Left cardiac atrium (tissue), 4 donors: ENCODE data around the gene ROM1. TPM values are rescaled to one million over a fixed set of nuclear protein-coding genes. Genes with fewer than 3 reads are reported as not detected.
"Not testable (repeated sequence)": the region's sequence is repeated elsewhere in the genome, so short reads cannot be mapped to it uniquely, and the experiment has no call there.

Experiments
- ATAC-seq, 2 donors: fragments of 200-7000 bp; cut with Tn5 transposase; one replicate each; pipeline ENCODE4 v1.9.1; 2020; ENCODE audit warnings: mild to moderate bottlenecking in 2 of 2, moderate library complexity in 2 of 2
- DNase-seq: peaks from one replicate; pipeline ENCODE4 v3.0.0-alpha.2; 2020
- intact Hi-C, 2 donors: fragments of 100-400 bp; cut with DNase I; formaldehyde crosslinking; loops; one replicate each; pipeline versions ENCODE4 v1.14.1 to v1.15.1; 2022 to 2023
- total RNA-seq, 2 donors: library from RNA; stranded (reverse); fragmentation: NEBNext Ultra II Directional; extraction: Animal tissue kit (Norgen Biotek cat#: 25700); gene quantifications; one replicate each; pipeline ENCODE4 v1.2.1, GENCODE V29; 2021
- donor health status: DM: no; HTN: yes; CAD: no.
- donor health status: DM: no; HTN: yes; CAD: no; lungs with severe emphysema.
- donor health status: DM: yes; HTN: yes; CAD: no.
- donor health status: Dilated cardiomyopathy.

The ROM1 gene
- total RNA-seq, 2 donors from 2014 or later = 3.7 to 3.8 TPM

DNA sequence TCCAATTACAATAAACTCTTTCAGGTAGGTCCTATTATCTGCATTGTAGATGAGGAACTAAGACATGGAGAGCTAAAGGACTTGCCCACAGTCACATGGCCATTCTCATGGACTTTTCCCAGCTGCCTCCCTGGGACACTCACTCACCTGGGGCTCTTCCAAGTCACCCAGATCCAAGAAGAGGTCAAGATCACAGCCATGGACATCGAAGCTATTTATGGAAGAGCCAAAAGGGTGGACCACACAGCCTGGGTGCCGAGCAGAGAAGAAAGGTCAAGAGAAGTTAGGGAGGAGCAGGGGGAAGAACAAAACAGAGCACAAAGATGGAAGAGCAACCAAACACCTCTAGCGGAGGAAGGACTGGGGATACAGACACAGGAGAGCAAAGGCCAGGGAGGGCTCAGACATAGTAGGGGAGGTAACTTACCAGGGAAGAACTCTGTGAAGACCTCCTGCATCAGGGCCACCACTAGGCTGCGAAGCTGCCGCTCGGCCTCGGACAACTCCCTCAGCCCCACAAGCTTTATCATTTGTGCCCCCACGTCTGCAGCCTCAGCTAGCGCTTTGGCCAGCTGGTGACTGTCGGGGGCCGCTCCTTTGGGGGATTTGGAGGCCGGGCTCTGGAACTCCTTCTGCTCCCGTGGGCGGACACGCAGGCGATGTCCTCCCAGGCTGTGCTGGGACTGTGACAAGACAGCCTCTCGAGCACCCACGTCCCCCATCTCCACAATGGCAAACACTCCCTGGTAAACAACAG is 31.9 kb upstream of the ROM1 start:
- intact Hi-C loops = no loop called here
- no peak for ATAC-seq
- peak; percentile 8 for DNase-seq

DNA sequence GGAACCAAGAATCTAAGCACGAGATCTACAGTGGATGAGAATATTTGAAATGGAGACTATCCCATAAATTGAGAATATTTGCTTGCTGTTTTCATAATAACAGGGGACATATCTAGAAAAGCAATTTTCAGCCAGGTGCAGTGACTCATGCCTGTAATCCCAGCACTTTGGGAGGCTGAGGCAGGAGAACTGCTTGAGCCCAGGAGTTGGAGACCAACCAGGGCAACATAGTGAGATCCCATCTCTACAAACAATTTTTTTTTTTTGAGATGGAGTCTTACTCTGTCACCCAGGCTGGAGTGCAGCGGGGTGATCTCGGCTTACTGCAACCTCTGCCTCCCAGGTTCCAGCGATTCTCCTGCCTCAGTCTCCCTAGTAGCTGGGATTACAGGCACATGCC is 31.3 kb upstream of the ROM1 start:
- intact Hi-C loops, ATAC-seq: not testable (repeated sequence)
- DNase-seq = peak; percentile 5

GRCh38 chr11:62585356-62585755 is 27.7 kb upstream of the ROM1 start:
- intact Hi-C loops, DNase-seq, ATAC-seq: not testable (repeated sequence)

DNA sequence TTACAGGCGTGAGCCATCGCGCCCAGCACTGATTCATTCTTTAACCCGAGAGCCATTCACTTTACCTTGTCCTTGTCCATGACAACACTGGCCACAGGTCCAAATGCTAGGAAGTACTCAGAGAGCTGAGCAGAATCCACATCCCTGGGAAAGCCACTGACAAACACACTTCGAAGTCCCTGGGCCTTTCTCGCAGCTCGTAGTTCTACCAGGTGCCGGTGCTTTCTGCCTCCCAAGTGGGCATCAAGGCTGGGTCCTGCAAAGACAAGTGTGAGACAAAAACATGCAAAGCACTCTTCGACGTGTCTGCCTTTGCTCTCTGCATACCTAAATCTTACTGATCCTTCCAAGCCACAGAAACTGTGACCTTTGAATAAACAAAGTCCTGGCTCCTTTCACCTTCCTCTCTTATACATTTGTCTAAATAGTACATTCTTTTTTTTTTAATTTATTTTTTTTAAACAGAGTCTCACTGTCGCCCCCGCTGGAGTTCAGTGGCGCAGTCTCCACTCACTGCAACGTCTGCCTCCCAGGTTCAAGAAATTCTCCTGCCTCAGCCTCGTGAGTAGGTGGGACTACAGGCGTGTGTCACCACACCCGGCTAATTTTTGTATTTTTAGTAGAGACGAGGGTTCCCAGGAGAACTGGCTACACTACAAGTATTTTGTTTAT is 24.0 kb upstream of the ROM1 start:
- ATAC-seq (no peak), DNase-seq (peak; percentile 14)
- intact Hi-C loops = no loop called here

GRCh38 chr11:62591448-62592145 is 21.5 kb upstream of the ROM1 start, which contains the start of gene TUT1:
Gene TUT1 (minus strand): TSS chr11:62591523. CDS start chr11:62591485, 38 bp downstream.
- DNase-seq = peak; percentile 96
- intact Hi-C loops = no loop called here
- peak; percentile 96 to 97 for ATAC-seq

- intact Hi-C loops = no loop called here
- DNase-seq = no peak
- ATAC-seq = peak; percentile 7 to 16
Measured at GRCh38 chr11:62592146-62592815, 20.8 kb upstream of the ROM1 start.

DNA sequence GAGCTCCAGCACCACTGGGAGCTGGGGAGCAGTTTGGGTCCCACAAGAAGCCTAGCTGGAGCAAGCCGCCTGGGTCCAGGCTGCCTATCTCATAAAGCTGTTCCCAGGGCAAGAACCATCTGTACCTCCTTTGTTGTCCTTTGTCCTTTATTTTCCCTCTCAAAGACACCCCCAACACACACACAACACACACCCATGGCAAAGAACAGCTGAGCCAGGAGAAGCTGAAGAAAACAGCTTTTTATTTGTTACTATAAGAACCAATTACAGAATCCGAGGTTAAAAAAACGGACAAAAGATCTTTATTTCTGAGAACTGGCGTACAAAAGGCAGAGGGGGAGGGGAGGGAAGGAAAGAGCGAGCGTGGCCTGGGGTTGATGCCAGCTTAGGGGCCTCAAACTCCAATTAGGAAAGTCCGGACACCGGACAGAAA is 20.1 kb upstream of the ROM1 start:
- intact Hi-C loops = no loop called here
- DNase-seq (no peak), ATAC-seq (no peak)

DNA sequence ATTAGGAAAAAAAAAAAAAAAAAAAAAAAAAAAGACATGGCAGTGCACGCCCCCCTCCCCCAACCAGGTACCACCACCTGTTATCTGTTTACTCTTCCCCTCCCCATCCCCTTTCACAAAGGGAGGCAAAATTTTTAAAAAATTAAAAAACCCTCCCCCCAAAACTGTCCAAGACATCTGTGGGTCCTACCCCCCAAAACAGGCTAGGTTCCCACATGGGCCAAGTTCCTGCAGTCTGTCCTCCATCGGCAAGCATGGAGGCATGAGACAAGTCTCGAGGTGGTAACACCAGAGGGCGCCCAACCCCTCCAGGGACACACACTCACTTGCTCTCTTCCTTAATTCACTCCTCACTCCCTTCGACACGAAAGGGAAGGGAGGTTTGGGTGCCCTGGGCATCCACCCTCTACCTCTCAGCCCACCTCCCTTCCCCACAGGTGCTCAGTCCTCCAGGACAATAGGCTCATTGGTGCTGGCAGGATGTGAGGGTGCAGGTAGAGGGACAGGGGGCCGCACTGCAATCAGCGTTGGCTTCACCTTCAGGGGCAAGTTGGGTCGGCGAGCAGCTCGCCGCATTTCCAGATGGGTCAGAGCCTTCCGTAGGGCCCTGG is 19.5 kb upstream of the ROM1 start:
- peak in 1 of 2 donors; percentile 22 for ATAC-seq
- peak; percentile 85 for DNase-seq
- intact Hi-C loops = no loop called here

DNA sequence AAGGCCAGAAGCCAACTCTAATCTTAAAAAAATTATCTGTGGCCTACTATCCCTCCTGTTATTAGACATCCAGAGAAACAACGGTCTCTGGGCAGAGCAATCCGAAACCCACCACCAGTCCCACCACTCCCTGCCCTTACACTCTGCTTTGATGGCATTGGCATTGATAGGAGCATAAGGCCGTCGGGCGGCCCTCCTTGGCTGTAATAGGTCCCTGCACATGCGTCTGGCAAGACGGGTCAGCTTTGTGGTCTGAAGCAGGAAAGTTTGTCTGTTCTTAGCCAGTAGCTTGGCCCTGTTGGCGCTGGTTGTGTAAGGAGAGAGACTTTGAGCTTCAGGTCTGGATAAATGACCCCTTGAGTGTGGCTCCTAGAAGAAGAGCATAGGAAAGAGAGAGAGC is 17.9 kb upstream of the ROM1 start:
- no peak for ATAC-seq
- intact Hi-C loops = no loop called here
- no peak for DNase-seq

DNA sequence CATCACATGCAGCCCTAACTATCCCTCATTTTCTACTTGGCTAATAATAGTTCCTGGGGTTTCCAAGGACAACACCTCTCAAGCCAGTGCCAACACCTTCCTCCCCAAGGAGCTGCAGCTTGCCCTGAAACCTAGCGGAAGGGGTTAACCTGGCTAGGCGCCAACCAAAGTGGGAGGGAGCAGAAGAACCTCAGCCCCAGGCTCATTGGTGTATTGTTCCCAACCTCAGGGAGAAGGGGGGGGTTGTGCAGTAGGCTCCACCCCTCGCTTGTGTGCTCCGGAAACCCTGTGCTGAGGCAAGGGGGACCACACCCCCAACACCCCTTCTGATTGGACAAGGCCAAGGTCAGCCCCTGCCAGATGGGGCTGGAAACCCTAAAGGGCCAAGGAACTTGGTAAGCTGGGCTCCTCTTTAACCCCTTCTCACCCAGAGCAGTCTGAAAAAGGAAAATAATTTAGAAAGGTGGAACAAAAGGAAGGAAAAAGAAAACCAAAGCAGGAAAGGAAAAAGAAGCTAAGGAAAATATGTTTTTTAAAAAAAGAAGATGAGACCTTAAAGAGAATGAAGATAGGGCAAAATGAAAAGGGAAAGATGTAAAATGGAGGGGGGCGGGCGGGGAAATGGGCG is 13.9 kb upstream of the ROM1 start:
- DNase-seq (peak; percentile 96), ATAC-seq (peak; percentile 73)
- intact Hi-C loops = no loop called here

GRCh38 chr11:62599901-62600300 is 13.2 kb upstream of the ROM1 start:
- ATAC-seq = no peak
- intact Hi-C loops = loop anchor here in 1 of 2 donors (10.0 kb wide), 1 partner anchor 255 kb away; no protein-coding TSS in a partner anchor

DNA sequence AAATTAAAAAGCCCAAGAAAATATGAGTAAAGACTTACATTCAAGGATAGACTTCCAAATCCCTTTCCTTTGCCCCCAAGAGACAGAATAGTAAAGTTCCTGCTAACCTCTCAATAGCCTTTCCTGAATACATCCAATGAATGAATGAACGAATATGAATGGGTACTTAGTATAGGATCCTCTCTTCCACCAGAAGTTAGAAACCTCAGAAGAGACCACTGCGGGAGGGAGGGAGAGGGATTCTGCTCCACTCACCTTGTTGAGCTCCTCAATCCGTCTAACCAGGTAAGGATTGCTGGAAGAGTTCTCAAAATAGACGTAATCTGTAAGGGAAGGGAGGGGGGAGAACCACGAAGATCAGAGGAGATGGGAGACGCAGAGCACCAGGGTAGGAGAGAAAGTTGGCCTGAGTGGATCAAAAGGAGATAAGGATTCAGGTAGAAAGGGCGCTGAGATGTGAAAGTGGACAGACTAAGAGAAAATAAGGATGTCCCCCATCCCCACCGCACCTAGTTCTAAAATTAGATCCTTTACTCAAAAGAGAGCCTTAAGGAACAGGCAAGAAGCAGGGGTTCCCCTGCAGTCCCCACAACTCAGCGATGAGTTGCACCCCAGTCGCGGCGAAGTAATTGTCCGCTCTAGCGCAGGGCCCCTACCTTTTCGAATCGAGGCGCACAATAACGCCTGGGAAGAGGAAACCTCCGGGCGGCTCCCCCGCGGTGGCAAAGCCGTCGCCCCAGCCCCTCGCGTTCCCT is 12.5 kb upstream of the ROM1 start:
- intact Hi-C loops = loop anchor here in 1 of 2 donors (10.0 kb wide), 1 partner anchor 254 kb away; no protein-coding TSS in a partner anchor
- DNase-seq (no peak), ATAC-seq (no peak)

More at GRCh38 chr11:62599901-62600300, 13.2 kb upstream of the ROM1 start:
- no peak for DNase-seq

DNA sequence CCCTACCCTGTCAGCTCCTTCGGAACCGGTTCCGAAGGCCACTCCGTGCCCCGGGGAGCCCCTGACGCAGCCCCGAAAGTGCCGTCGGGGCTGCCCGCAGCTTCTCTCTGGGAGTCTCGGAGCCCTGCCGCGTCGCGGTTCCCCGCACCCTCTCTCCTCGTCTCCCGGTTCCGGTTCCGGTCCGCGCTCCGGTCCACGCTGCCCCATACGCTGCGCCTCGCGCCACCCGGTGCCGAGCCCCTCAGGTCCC is 12.0 kb upstream of the ROM1 start:
- intact Hi-C loops = loop anchor here in 1 of 2 donors (10.0 kb wide), 1 partner anchor 254 kb away; no protein-coding TSS in a partner anchor
- DNase-seq (peak; percentile 76), ATAC-seq (peak; percentile 41 to 43)

GRCh38 chr11:62601372-62602140 is 11.5 kb upstream of the ROM1 start, which contains the start of gene MTA2:
Gene MTA2 (minus strand): TSS chr11:62601865. CDS start chr11:62601450, 415 bp downstream.
- ATAC-seq (peak; percentile 86 to 91), DNase-seq (peak; percentile 97)
- intact Hi-C loops = loop anchor here in 1 of 2 donors (10.0 kb wide), 1 partner anchor 253 kb away; no protein-coding TSS in a partner anchor

- ATAC-seq (peak; percentile 53 to 69), DNase-seq (peak; percentile 67)
- intact Hi-C loops = loop anchor here in 1 of 2 donors (10.0 kb wide), 1 partner anchor 252 kb away; no protein-coding TSS in a partner anchor
Measured at GRCh38 chr11:62602141-62603071, 10.7 kb upstream of the ROM1 start.

DNA sequence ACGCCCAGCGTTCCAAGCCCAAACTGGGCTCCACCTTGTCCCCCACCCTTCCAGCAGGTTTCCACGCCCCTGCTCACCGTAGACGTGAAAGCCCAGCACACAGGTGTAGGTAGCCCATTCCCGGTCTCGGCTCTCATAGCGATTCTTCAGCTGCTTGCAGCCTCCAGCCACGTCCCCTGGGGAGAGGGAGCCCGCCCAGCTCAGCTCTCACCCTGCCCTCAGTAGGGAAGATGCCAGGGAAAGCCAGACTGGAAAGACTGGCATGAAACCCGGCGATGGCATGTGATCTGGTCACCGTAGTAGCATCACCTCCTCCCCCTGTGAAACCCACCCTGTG is 10.0 kb upstream of the ROM1 start:
- DNase-seq (no peak), ATAC-seq (no peak)
- intact Hi-C loops = loop anchor here in 1 of 2 donors (10.0 kb wide), 1 partner anchor 252 kb away; no protein-coding TSS in a partner anchor
